OCI-LY7 (cell line): ENCODE results near the gene ZDHHC14.

Source experiments
- CTCF ChIP-seq: fragments of 200-600 bp; sonication (generic); conservative IDR thresholded peaks from 2 replicates; pipeline ENCODE4 v1.5.1; 2014; ENCODE audit warnings: mild to moderate bottlenecking, antibody characterized with exemption, low read length, moderate library complexity, mixed read lengths
- EZH2phosphoT487 ChIP-seq: fragments of 200-600 bp; sonication (generic); IDR thresholded peaks from 2 replicates; pipeline ENCODE4 v1.6.1; 2018; ENCODE audit warnings: low read depth, borderline replicate concordance, mild to moderate bottlenecking, mixed run types, antibody characterized with exemption, low read length, moderate library complexity, mixed read lengths

- TF ChIP-seq CTCF, result no peak
- no peak for TF ChIP-seq EZH2phosphoT487
Measured at GRCh38 chr6:157364705-157365104, 16.3 kb upstream of the ZDHHC14 start.
